ENCODE results near the gene GFRA1.

GRCh38 chr10:116304923-116305322 lies 31.9 kb upstream of the GFRA1 start:
- TF ChIP-seq CTCF (IDR thresholded peaks at IDR 0.05) (no peak), FOXJ3 (CRISPR knock-in tag; IDR thresholded peaks at IDR 0.05) (no peak), RFX5 (IDR thresholded peaks at IDR 0.05; ENCODE audit: low read length) (no peak), NRF1 (IDR thresholded peaks at IDR 0.05; ENCODE audit: low read depth, low read length) (no peak), FOXM1 (IDR thresholded peaks at IDR 0.05; ENCODE audit: low read depth) (no peak), MXI1 (IDR thresholded peaks at IDR 0.05; ENCODE audit: low read depth, low read length) (no peak), RAD21 (IDR thresholded peaks at IDR 0.05; ENCODE audit: low read length) (no peak), TAF1 (IDR thresholded peaks at IDR 0.05; ENCODE audit: borderline replicate concordance, low read depth, low read length) (no peak), POLR2AphosphoS5 (IDR thresholded peaks at IDR 0.05; ENCODE audit: low read depth, low read length) (no peak)
- TF ChIP-seq, protein P1, sequence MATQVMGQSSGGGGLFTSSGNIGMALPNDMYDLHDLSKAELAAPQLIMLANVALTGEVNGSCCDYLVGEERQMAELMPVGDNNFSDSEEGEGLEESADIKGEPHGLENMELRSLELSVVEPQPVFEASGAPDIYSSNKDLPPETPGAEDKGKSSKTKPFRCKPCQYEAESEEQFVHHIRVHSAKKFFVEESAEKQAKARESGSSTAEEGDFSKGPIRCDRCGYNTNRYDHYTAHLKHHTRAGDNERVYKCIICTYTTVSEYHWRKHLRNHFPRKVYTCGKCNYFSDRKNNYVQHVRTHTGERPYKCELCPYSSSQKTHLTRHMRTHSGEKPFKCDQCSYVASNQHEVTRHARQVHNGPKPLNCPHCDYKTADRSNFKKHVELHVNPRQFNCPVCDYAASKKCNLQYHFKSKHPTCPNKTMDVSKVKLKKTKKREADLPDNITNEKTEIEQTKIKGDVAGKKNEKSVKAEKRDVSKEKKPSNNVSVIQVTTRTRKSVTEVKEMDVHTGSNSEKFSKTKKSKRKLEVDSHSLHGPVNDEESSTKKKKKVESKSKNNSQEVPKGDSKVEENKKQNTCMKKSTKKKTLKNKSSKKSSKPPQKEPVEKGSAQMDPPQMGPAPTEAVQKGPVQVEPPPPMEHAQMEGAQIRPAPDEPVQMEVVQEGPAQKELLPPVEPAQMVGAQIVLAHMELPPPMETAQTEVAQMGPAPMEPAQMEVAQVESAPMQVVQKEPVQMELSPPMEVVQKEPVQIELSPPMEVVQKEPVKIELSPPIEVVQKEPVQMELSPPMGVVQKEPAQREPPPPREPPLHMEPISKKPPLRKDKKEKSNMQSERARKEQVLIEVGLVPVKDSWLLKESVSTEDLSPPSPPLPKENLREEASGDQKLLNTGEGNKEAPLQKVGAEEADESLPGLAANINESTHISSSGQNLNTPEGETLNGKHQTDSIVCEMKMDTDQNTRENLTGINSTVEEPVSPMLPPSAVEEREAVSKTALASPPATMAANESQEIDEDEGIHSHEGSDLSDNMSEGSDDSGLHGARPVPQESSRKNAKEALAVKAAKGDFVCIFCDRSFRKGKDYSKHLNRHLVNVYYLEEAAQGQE (IDR thresholded peaks at IDR 0.05; ENCODE audit: low read depth, low read length): no peak
- TF ChIP-seq, protein P2, sequence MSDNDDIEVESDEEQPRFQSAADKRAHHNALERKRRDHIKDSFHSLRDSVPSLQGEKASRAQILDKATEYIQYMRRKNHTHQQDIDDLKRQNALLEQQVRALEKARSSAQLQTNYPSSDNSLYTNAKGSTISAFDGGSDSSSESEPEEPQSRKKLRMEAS (IDR thresholded peaks at IDR 0.05; ENCODE audit: low read depth): no peak
- TF ChIP-seq, protein P3, sequence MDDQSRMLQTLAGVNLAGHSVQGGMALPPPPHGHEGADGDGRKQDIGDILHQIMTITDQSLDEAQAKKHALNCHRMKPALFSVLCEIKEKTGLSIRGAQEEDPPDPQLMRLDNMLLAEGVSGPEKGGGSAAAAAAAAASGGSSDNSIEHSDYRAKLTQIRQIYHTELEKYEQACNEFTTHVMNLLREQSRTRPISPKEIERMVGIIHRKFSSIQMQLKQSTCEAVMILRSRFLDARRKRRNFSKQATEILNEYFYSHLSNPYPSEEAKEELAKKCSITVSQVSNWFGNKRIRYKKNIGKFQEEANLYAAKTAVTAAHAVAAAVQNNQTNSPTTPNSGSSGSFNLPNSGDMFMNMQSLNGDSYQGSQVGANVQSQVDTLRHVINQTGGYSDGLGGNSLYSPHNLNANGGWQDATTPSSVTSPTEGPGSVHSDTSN (IDR thresholded peaks at IDR 0.05): no peak

All from SK-N-SH (cell line).